Measurements from ENCODE around the gene RNF115. TPM values are rescaled to one million over a fixed set of nuclear protein-coding genes. Genes with fewer than 3 reads are reported as not detected.

RNF115 gene
- total and polyA plus RNA-seq, 2 of the 13 experiments (the other 11 are each of a cell fraction or from before 2014, with no cell fraction given), result 6.0 to 10.1 TPM

DNA sequence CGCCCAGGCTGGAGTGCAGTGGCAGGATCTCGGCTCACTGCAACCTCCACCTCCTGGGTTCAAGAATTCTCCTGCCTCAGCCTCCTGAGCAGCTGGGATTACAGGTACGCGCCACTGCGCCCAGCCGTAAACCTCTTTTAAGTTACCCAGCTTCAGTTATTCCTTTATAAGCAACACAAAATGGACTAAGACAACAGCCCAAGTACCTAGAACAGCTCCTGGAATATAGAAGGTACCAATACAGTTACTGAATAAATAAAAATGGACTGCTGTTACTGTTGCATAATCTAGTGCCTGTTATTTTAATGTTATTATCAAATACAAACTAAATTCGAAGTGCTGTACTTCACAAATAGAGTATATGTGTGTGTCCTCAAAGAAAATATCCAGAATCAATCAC lies 17.1 kb downstream of the RNF115 start:
- Histone ChIP-seq H2AFZ (ENCODE audit: low read length) (no peak overlapping the region), H3K9me3 (ENCODE audit: low read length) (no peaks in the 10 kb centered on the region), H3K4me3 (replicated peaks in 1 of 3; ENCODE audit: insufficient read depth in 1 of 3, low read depth in 2 of 3, low read length in 3 of 3) (no peak overlapping the region), H4K20me1 (ENCODE audit: insufficient read depth, low read length) (no peaks in the 10 kb centered on the region), H3K27me3 (ENCODE audit: control insufficient read depth in 1 of 2, insufficient read depth in 2 of 2, low read length in 2 of 2) (no peaks in the 10 kb centered on the region), H3K4me1 (ENCODE audit: insufficient read depth, low read length) (no peaks in the 10 kb centered on the region), H3K36me3 (replicated peaks in 1 of 2; ENCODE audit: control insufficient read depth in 1 of 2, insufficient read depth in 2 of 2, low read length in 2 of 2) (peaks cover 0 to 2% of the 10 kb centered on the region in 2 experiments; a peak in 2 of 5 replicates), H3K27ac (ENCODE audit: extremely low read length, insufficient read depth, low read length) (no peak overlapping the region), H3K4me2 (ENCODE audit: low read depth, low read length) (no peak overlapping the region), H3K9ac (ENCODE audit: insufficient read depth, low read depth, low read length) (no peak overlapping the region), H3K79me2 (ENCODE audit: insufficient read depth, low read length) (peaks cover 20% of the 10 kb centered on the region)
- DNase-seq (ENCODE audit: low spot score) (no peak), FAIRE-seq (no peak), ATAC-seq (no peak)
- ChIA-PET POLR2A (no interaction called here), CTCF (ENCODE audit: low intra/inter-chr PET ratio, low total read pairs) (no interaction called here)
- in situ Hi-C loops (cut with HindIII; ENCODE audit: extremely low pct_ligation_motif_present, low pct_unique_long_range_greater_than_20kb) (no loop called here), intact Hi-C loops (cut with micrococcal nuclease; ENCODE audit: unreplicated experiment) (no loop called here)
- no peak for TF ChIP-seq BCL6 (CRISPR knock-in tag; IDR thresholded peaks at IDR 0.05)
- TF ChIP-seq, protein P1, sequence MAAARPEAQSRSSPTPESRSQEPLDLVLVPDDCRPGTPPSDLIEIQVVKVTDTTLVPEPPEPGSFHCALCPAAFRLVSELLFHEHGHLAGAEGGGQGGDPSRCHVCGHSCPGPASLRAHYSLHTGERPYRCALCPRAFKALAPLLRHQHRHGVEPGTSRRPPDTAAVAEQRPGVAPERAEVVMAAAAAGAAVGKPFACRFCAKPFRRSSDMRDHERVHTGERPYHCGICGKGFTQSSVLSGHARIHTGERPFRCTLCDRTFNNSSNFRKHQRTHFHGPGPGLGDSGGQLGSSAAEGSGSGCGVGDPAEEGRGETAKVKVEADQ (CRISPR knock-in tag; IDR thresholded peaks at IDR 0.05; ENCODE audit: borderline replicate concordance), result no peak
- TF ChIP-seq, protein P2, sequence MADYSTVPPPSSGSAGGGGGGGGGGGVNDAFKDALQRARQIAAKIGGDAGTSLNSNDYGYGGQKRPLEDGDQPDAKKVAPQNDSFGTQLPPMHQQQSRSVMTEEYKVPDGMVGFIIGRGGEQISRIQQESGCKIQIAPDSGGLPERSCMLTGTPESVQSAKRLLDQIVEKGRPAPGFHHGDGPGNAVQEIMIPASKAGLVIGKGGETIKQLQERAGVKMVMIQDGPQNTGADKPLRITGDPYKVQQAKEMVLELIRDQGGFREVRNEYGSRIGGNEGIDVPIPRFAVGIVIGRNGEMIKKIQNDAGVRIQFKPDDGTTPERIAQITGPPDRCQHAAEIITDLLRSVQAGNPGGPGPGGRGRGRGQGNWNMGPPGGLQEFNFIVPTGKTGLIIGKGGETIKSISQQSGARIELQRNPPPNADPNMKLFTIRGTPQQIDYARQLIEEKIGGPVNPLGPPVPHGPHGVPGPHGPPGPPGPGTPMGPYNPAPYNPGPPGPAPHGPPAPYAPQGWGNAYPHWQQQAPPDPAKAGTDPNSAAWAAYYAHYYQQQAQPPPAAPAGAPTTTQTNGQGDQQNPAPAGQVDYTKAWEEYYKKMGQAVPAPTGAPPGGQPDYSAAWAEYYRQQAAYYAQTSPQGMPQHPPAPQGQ (CRISPR knock-in tag; IDR thresholded peaks at IDR 0.05; ENCODE audit: borderline replicate concordance), result no peak
- TF ChIP-seq RFX1 (IDR thresholded peaks at IDR 0.05), result no peak
- TF ChIP-seq ZNF598 (CRISPR knock-in tag; IDR thresholded peaks at IDR 0.05; ENCODE audit: borderline replicate concordance), result no peak
- TF ChIP-seq SP2 (CRISPR knock-in tag; IDR thresholded peaks at IDR 0.05), result no peak
- TF ChIP-seq SOX6 (IDR thresholded peaks at IDR 0.05), result no peak
- no peak for TF ChIP-seq SOX6 (CRISPR knock-in tag; IDR thresholded peaks at IDR 0.05)
- TF ChIP-seq, protein P3, sequence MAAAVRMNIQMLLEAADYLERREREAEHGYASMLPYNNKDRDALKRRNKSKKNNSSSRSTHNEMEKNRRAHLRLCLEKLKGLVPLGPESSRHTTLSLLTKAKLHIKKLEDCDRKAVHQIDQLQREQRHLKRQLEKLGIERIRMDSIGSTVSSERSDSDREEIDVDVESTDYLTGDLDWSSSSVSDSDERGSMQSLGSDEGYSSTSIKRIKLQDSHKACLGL (CRISPR knock-in tag; IDR thresholded peaks at IDR 0.05), result no peak
- TF ChIP-seq, protein P4, sequence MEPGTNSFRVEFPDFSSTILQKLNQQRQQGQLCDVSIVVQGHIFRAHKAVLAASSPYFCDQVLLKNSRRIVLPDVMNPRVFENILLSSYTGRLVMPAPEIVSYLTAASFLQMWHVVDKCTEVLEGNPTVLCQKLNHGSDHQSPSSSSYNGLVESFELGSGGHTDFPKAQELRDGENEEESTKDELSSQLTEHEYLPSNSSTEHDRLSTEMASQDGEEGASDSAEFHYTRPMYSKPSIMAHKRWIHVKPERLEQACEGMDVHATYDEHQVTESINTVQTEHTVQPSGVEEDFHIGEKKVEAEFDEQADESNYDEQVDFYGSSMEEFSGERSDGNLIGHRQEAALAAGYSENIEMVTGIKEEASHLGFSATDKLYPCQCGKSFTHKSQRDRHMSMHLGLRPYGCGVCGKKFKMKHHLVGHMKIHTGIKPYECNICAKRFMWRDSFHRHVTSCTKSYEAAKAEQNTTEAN (CRISPR knock-in tag; conservative IDR thresholded peaks at IDR 0.05), result no peak
- TF ChIP-seq CBX5 (CRISPR knock-in tag; IDR thresholded peaks at IDR 0.05; ENCODE audit: borderline replicate concordance), result no peak
- TF ChIP-seq PITX1 (CRISPR knock-in tag; IDR thresholded peaks at IDR 0.05), result no peak
- TF ChIP-seq ZNF30 (CRISPR knock-in tag; IDR thresholded peaks at IDR 0.05), result no peak
- TF ChIP-seq MIER3 (CRISPR knock-in tag; IDR thresholded peaks at IDR 0.05; ENCODE audit: borderline replicate concordance), result no peak
- TF ChIP-seq PTBP1 (IDR thresholded peaks at IDR 0.05; ENCODE audit: low read depth, low read length, poor library complexity, severe bottlenecking), result no peak
- no peak for TF ChIP-seq TARDBP (CRISPR knock-in tag; IDR thresholded peaks at IDR 0.05)
- no peak for TF ChIP-seq HNF4G (IDR thresholded peaks at IDR 0.05; ENCODE audit: borderline replicate concordance, low read depth, low read length)
- TF ChIP-seq HNF4G (CRISPR knock-in tag; IDR thresholded peaks at IDR 0.05; ENCODE audit: borderline replicate concordance, low read depth), result no peak
- no peak for TF ChIP-seq ZSCAN20 (CRISPR knock-in tag; IDR thresholded peaks at IDR 0.05; ENCODE audit: borderline replicate concordance)
- no peak for TF ChIP-seq ZNF274 (CRISPR knock-in tag; IDR thresholded peaks at IDR 0.05)
- TF ChIP-seq SALL2 (CRISPR knock-in tag; IDR thresholded peaks at IDR 0.05), result no peak
- 93% methylated on average over 7 of the region's 7 CpGs for WGBS (ENCODE audit: low lambda C conversion rate)
- no TSS peak for BruUV-seq (replicated peaks)

Measured in HepG2 (cell line).